ENCODE measurements around the gene ASB13.

ASB13 gene

GRCh38 chr10:5655121-5655520 is 11.3 kb downstream of the ASB13 start:
- Histone ChIP-seq H3K27ac (no peak overlapping the region), H3K36me3 (replicated peaks) (no peaks in the 10 kb centered on the region), H3K27me3 (replicated peaks) (no peaks in the 10 kb centered on the region), H3K4me3 (ENCODE audit: low read depth, low read length) (no peak overlapping the region)
- TF ChIP-seq CTCF (IDR thresholded peaks at IDR 0.05; ENCODE audit: low read depth, low read length, missing control alignments) = no peak
- no peak for DNase-seq
- in situ Hi-C loops (cut with HindIII; ENCODE audit: low pct_ligation_motif_present, low sequenced_read_pairs) = no loop called here

- H3K27ac ChIP-seq = no peak overlapping the region
- H3K4me3 ChIP-seq (ENCODE audit: low read depth, low read length) = no peak overlapping the region
- H3K27me3 ChIP-seq (replicated peaks) = no peaks in the 10 kb centered on the region
- TF ChIP-seq CTCF (IDR thresholded peaks at IDR 0.05; ENCODE audit: low read depth, low read length, missing control alignments) = no peak
- in situ Hi-C loops (cut with HindIII; ENCODE audit: low pct_ligation_motif_present, low sequenced_read_pairs) = no loop called here
- no peaks in the 10 kb centered on the region for H3K36me3 ChIP-seq (replicated peaks)
- DNase-seq = no peak
Measured at GRCh38 chr10:5654218-5654755, 12.1 kb downstream of the ASB13 start.

GRCh38 chr10:5652746-5653145 is 13.6 kb downstream of the ASB13 start:
- no peaks in the 10 kb centered on the region for H3K27me3 ChIP-seq (replicated peaks)
- no peak overlapping the region for H3K4me3 ChIP-seq (ENCODE audit: low read depth, low read length)
- H3K36me3 ChIP-seq (replicated peaks) = no peaks in the 10 kb centered on the region
- no peak overlapping the region for H3K27ac ChIP-seq
- DNase-seq = no peak
- no peak for TF ChIP-seq CTCF (IDR thresholded peaks at IDR 0.05; ENCODE audit: low read depth, low read length, missing control alignments)
- in situ Hi-C loops (cut with HindIII; ENCODE audit: low pct_ligation_motif_present, low sequenced_read_pairs) = no loop called here

- in situ Hi-C loops (cut with HindIII; ENCODE audit: low pct_ligation_motif_present, low sequenced_read_pairs) = no loop called here
- H3K27ac ChIP-seq = no peak overlapping the region
Measured at GRCh38 chr10:5651388-5651764, 15.0 kb downstream of the ASB13 start.

GRCh38 chr10:5650664-5651387 is 15.6 kb downstream of the ASB13 start:
- Histone ChIP-seq H3K27ac (no peak overlapping the region), H3K4me3 (ENCODE audit: low read depth, low read length) (no peak overlapping the region), H3K27me3 (replicated peaks) (no peaks in the 10 kb centered on the region), H3K36me3 (replicated peaks) (no peaks in the 10 kb centered on the region)
- in situ Hi-C loops (cut with HindIII; ENCODE audit: low pct_ligation_motif_present, low sequenced_read_pairs) = no loop called here
- DNase-seq = no peak
- no peak for TF ChIP-seq CTCF (IDR thresholded peaks at IDR 0.05; ENCODE audit: low read depth, low read length, missing control alignments)

More at GRCh38 chr10:5651388-5651764, 15.0 kb downstream of the ASB13 start:
- no peak for DNase-seq
- no peak overlapping the region for H3K4me3 ChIP-seq (ENCODE audit: low read depth, low read length)
- no peaks in the 10 kb centered on the region for H3K27me3 ChIP-seq (replicated peaks)
- no peak for TF ChIP-seq CTCF (IDR thresholded peaks at IDR 0.05; ENCODE audit: low read depth, low read length, missing control alignments)
- no peaks in the 10 kb centered on the region for H3K36me3 ChIP-seq (replicated peaks)

GRCh38 chr10:5649746-5650145 is 16.6 kb downstream of the ASB13 start:
- no peak for DNase-seq
- in situ Hi-C loops (cut with HindIII; ENCODE audit: low pct_ligation_motif_present, low sequenced_read_pairs) = no loop called here
- H3K36me3 ChIP-seq (replicated peaks) = no peaks in the 10 kb centered on the region
- no peak for TF ChIP-seq CTCF (IDR thresholded peaks at IDR 0.05; ENCODE audit: low read depth, low read length, missing control alignments)
- H3K4me3 ChIP-seq (ENCODE audit: low read depth, low read length) = no peak overlapping the region
- no peak overlapping the region for H3K27ac ChIP-seq
- no peaks in the 10 kb centered on the region for H3K27me3 ChIP-seq (replicated peaks)
